RWPE2 (cell line): ENCODE data around the gene CALHM5.

Source experiments
- ATAC-seq: fragments of 200-7000 bp; cut with Tn5 transposase; 3 replicates; pipeline ENCODE4 v1.9.1; 2021; ENCODE audit warnings: low read depth
- DNase-seq: peaks from one replicate; pipeline ENCODE4 v3.0.0-alpha.2; 2020; ENCODE audit warnings: low spot score
- H3K27ac ChIP-seq: fragments of 450-650 bp; 2 replicates; pipeline ENCODE4 v1.5.1; 2017; ENCODE audit warnings: mild to moderate bottlenecking; ENCODE audit not compliant: poor library complexity, severe bottlenecking
- H3K27me3 ChIP-seq: fragments of 250-450 bp; sonication (Bioruptor Pico); 2 replicates; pipeline ENCODE4 v1.5.1; 2021; ENCODE audit warnings: mild to moderate bottlenecking, moderate library complexity; ENCODE audit not compliant: insufficient read depth, poor library complexity, severe bottlenecking
- H3K36me3 ChIP-seq: fragments of 250-450 bp; sonication (Bioruptor Pico); 2 replicates; pipeline ENCODE4 v1.5.1; 2020; ENCODE audit warnings: low read depth, mild to moderate bottlenecking, moderate library complexity
- H3K4me1 ChIP-seq: fragments of 250-450 bp; sonication (Bioruptor Pico); 2 replicates; pipeline ENCODE4 v1.5.1; 2021; ENCODE audit warnings: mild to moderate bottlenecking, moderate library complexity; ENCODE audit not compliant: insufficient read depth, poor library complexity, severe bottlenecking
- H3K4me3 ChIP-seq: fragments of 250-450 bp; sonication (Bioruptor Pico); 2 replicates; pipeline ENCODE4 v1.5.1; 2021; ENCODE audit warnings: mild to moderate bottlenecking, moderate library complexity; ENCODE audit not compliant: severe bottlenecking
- H3K9me3 ChIP-seq: fragments of 250-450 bp; sonication (Bioruptor Pico); 2 replicates; pipeline ENCODE4 v1.5.1; 2021; ENCODE audit warnings: mild to moderate bottlenecking, moderate library complexity; ENCODE audit not compliant: severe bottlenecking
- TF ChIP-seq, protein P1 (sequence below): fragments of 450-650 bp; IDR thresholded peaks from one replicate; pipeline ENCODE4 v1.5.1; 2017; ENCODE audit warnings: mild to moderate bottlenecking, moderate library complexity; ENCODE audit not compliant: poor library complexity, severe bottlenecking

The CALHM5 gene

DNA sequence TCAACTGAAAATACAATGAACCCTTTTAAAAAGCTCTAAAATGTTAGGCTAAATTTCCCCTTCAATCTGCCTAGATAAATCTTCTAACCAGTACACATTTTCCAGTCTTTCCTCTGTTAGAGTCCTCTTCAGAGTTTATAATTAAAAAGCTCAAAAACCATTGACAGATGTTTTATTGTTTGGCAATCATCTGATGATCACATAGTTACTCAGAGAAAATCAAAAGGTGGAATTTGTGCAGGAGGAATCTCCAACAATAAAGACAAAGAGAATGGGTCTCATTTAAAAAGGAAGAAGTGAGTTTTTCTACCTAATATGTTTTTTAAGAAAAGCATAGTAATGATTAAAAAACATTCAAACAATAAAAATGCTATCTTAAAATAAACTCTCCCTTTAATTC, 31.0 kb downstream of the CALHM5 start:
- ATAC-seq, result peak; percentile 71
- no peak for DNase-seq
- Histone ChIP-seq H3K27ac (peak overlapping the region; percentile 68), H3K36me3 (no peaks in the 10 kb centered on the region), H3K4me3 (no peak overlapping the region), H3K9me3 (no peaks in the 10 kb centered on the region), H3K27me3 (no peaks in the 10 kb centered on the region), H3K4me1 (peaks cover 32% of the 10 kb centered on the region)
- TF ChIP-seq, protein P1, sequence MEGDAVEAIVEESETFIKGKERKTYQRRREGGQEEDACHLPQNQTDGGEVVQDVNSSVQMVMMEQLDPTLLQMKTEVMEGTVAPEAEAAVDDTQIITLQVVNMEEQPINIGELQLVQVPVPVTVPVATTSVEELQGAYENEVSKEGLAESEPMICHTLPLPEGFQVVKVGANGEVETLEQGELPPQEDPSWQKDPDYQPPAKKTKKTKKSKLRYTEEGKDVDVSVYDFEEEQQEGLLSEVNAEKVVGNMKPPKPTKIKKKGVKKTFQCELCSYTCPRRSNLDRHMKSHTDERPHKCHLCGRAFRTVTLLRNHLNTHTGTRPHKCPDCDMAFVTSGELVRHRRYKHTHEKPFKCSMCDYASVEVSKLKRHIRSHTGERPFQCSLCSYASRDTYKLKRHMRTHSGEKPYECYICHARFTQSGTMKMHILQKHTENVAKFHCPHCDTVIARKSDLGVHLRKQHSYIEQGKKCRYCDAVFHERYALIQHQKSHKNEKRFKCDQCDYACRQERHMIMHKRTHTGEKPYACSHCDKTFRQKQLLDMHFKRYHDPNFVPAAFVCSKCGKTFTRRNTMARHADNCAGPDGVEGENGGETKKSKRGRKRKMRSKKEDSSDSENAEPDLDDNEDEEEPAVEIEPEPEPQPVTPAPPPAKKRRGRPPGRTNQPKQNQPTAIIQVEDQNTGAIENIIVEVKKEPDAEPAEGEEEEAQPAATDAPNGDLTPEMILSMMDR, result no peak

- TF ChIP-seq, protein P1, result no peak
- H3K36me3 ChIP-seq, result no peaks in the 10 kb centered on the region
- H3K27ac ChIP-seq, result peak overlapping the region; percentile 68
- H3K27me3 ChIP-seq, result no peaks in the 10 kb centered on the region
- peaks cover 32% of the 10 kb centered on the region for H3K4me1 ChIP-seq
- no peak overlapping the region for H3K4me3 ChIP-seq
- H3K9me3 ChIP-seq, result no peaks in the 10 kb centered on the region
- DNase-seq (no peak), ATAC-seq (peak; percentile 35; the same call in 2 of the 3 replicates)
Observed at GRCh38 chr6:116543149-116543548, 31.7 kb downstream of the CALHM5 start.

GRCh38 chr6:116545651-116546050, 34.2 kb downstream of the CALHM5 start, which contains the start of gene TRAPPC3L:
Gene TRAPPC3L (minus strand): TSS chr6:116545684. CDS start chr6:116545514, 170 bp downstream.
- H3K9me3 ChIP-seq, result no peaks in the 10 kb centered on the region
- no peak within 1 kb of the TSS for H3K4me3 ChIP-seq
- H3K4me1 ChIP-seq, result peaks cover 32% of the 10 kb centered on the region
- no peak for DNase-seq
- H3K27me3 ChIP-seq, result no peaks in the 10 kb centered on the region
- TF ChIP-seq, protein P1, result no peak
- peak; percentile 19; the same call in 1 of the 3 replicates for ATAC-seq
- no peaks in the 10 kb centered on the region for H3K36me3 ChIP-seq
- H3K27ac ChIP-seq, result peak within 1 kb of the TSS; percentile 29

- TF ChIP-seq, protein P1, result no peak
- no peaks in the 10 kb centered on the region for H3K9me3 ChIP-seq
- no peaks in the 10 kb centered on the region for H3K36me3 ChIP-seq
- H3K4me3 ChIP-seq, result no peak overlapping the region
- DNase-seq (no peak), ATAC-seq (no peak)
- H3K4me1 ChIP-seq, result peaks cover 27% of the 10 kb centered on the region
- H3K27me3 ChIP-seq, result no peaks in the 10 kb centered on the region
- H3K27ac ChIP-seq, result no peak overlapping the region
Observed at GRCh38 chr6:116547358-116547757, 35.9 kb downstream of the CALHM5 start.

- H3K4me1 ChIP-seq, result peaks cover 12% of the 10 kb centered on the region
- no peak for ATAC-seq
- H3K27ac ChIP-seq, result no peak overlapping the region
- H3K4me3 ChIP-seq, result no peak overlapping the region
- H3K9me3 ChIP-seq, result no peaks in the 10 kb centered on the region
- TF ChIP-seq, protein P1, result no peak
- DNase-seq, result no peak
- H3K36me3 ChIP-seq, result no peaks in the 10 kb centered on the region
- no peaks in the 10 kb centered on the region for H3K27me3 ChIP-seq
Observed at GRCh38 chr6:116550796-116551195, 39.4 kb downstream of the CALHM5 start.
